Lower lobe of right lung (tissue), 2 donors: ENCODE measurements around the gene SLC46A3. TPM values are rescaled to one million over a fixed set of nuclear protein-coding genes. Genes with fewer than 3 reads are reported as not detected.

Source experiments
- ATAC-seq, 2 donors: fragments of 200-7000 bp; cut with Tn5 transposase; one replicate each; pipeline ENCODE4 v1.9.1; 2020 to 2022; ENCODE audit warnings: mild to moderate bottlenecking in 2 of 2, moderate library complexity in 2 of 2
- DNase-seq: peaks from one replicate; pipeline ENCODE4 v3.0.0-alpha.2; 2020
- H3K27ac ChIP-seq: fragments of 200-600 bp; one replicate; pipeline ENCODE4 v1.8.0; 2022
- H3K27me3 ChIP-seq: fragments of 200-600 bp; one replicate; pipeline ENCODE4 v1.8.0; 2022; ENCODE audit warnings: low read depth
- H3K36me3 ChIP-seq: fragments of 200-600 bp; one replicate; pipeline ENCODE4 v1.8.0; 2022; ENCODE audit warnings: mild to moderate bottlenecking
- H3K4me1 ChIP-seq: fragments of 200-600 bp; one replicate; pipeline ENCODE4 v1.8.0; 2022
- H3K4me3 ChIP-seq: fragments of 200-600 bp; one replicate; pipeline ENCODE4 v1.8.0; 2022; ENCODE audit warnings: mild to moderate bottlenecking
- H3K9me3 ChIP-seq: fragments of 200-600 bp; one replicate; pipeline ENCODE4 v1.8.0; 2022
- CTCF ChIP-seq: fragments of 200-600 bp; IDR thresholded peaks from one replicate; pipeline ENCODE4 v1.8.0; 2022; ENCODE audit warnings: antibody characterized with exemption, mild to moderate bottlenecking
- intact Hi-C: fragments of 100-400 bp; cut with DNase I; formaldehyde crosslinking; loops from one replicate; pipeline ENCODE4 v1.11.0; 2022
- long read RNA-seq: library from polyadenylated mRNA; unstranded; transcript quantifications from one replicate; pipeline ENCODE4 v2.0.0, GENCODE V29; 2021
- total RNA-seq: library from RNA; stranded (reverse); fragmentation: NEBNext Ultra II Directional; extraction: Animal tissue kit (Norgen Biotek cat#: 25700); gene quantifications from one replicate; pipeline ENCODE4 v1.2.1, GENCODE V29; 2021
- donor health status: DM: no; HTN: yes; CAD: no; lungs with severe emphysema.

The SLC46A3 gene, protein sequence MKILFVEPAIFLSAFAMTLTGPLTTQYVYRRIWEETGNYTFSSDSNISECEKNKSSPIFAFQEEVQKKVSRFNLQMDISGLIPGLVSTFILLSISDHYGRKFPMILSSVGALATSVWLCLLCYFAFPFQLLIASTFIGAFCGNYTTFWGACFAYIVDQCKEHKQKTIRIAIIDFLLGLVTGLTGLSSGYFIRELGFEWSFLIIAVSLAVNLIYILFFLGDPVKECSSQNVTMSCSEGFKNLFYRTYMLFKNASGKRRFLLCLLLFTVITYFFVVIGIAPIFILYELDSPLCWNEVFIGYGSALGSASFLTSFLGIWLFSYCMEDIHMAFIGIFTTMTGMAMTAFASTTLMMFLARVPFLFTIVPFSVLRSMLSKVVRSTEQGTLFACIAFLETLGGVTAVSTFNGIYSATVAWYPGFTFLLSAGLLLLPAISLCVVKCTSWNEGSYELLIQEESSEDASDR
- total RNA-seq, result 22.7 TPM
- long read RNA-seq, transcript SLC46A3-201 (6 exons, 3,173 nt), result major isoform, 37 of 45 reads
- long read RNA-seq, partial matches to known transcripts, result 2 of 45 reads
- long read RNA-seq, other reads (novel, unspliced or antisense), result 5 of 45 reads

DNA sequence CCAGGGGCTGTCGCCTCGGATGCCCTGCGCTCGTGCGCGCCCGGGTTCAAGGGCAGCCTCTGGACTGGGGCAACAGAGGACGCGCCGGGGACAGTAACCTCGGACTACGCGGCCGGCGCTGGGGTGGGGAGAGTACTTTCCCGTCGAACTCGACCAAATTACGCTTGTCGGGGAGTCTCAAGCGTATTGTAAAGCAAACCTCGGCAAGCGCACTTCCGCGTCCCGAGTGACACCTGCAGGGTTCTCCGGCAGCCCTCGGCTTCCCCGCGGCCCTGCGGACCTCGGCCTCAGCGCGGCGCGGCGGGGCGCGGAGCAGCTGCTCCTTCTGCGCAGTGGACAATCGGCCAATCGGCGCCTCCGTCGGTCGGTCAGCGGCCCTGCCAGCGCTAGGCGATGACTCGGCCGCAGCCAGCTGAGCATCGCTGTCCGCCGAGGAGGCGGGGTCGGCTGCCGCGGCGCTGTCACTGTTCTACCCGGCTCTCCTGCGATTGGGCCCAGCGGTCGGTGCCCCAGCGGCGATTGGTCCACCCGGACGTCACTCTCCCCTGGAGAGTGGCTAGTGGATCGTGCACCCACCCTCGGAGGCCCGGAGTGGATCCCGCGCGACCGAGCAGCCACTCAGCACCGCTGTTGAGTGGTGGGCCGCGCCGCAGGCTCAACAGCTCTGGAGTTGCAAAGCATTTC is at the start of gene SLC46A3:
SLC46A3 (minus strand) TSS at position 428 of the 684 bp plus-strand sequence. CDS start 972 bp downstream, outside the sequence.
- intact Hi-C loops, result no loop called here
- Histone ChIP-seq H3K9me3 (no peaks in the 10 kb centered on the region), H3K27me3 (no peaks in the 10 kb centered on the region), H3K4me3 (peak within 1 kb of the TSS; percentile 81), H3K36me3 (peaks cover 7% of the 10 kb centered on the region), H3K4me1 (peaks cover 31% of the 10 kb centered on the region), H3K27ac (peak within 1 kb of the TSS; percentile 97)
- peak; percentile 21 for TF ChIP-seq CTCF
- DNase-seq (peak; percentile 98), ATAC-seq (peak; percentile 99)

DNA sequence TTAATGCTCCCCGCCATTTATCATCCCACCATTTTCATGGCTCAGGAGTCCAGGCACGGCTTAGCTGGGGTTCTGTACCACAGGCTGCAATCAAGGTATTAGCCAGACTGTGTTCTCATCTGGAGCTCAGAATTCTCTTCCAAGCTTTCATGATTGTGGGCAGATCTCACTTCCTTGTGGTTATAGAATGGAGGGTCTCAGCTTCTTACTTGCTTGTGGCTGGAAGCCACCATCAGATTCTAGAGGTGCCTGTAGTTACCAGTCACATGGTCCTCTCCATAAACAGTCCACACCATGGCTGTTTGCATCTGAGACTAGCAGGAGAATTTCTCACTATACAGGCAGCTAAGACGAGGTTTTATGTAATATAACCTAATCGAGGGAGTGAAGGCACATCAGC is 45.1 kb upstream of the SLC46A3 start:
- intact Hi-C loops, result no loop called here
- Histone ChIP-seq H3K4me1 (no peaks in the 10 kb centered on the region), H3K27ac (no peak overlapping the region), H3K36me3 (no peaks in the 10 kb centered on the region), H3K4me3 (no peak overlapping the region), H3K9me3 (peaks cover 3% of the 10 kb centered on the region), H3K27me3 (no peaks in the 10 kb centered on the region)
- no peak for ATAC-seq
- no peak for TF ChIP-seq CTCF
- DNase-seq, result no peak

DNA sequence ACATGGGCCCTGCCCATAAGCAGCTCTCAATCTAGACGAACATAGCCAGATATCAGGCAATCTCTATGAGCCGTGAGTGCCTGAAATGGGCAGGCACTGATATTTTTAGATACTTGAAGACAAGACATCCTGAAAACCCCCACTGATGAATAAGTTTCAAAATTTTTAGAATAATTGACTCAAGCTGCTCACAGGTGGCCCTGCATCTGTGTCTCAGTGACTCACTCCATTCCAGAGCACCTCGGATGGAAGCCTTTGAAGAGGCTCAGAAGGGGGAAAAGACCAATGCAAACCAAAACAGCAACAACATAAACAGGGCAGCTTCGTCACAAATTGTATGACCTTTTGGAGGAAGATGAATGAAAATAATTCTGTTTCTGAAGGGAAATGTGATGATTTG is 42.8 kb upstream of the SLC46A3 start:
- no peak overlapping the region for H3K4me3 ChIP-seq
- H3K27ac ChIP-seq, result no peak overlapping the region
- TF ChIP-seq CTCF, result no peak
- DNase-seq, result no peak
- H3K9me3 ChIP-seq, result peaks cover 13% of the 10 kb centered on the region
- no peaks in the 10 kb centered on the region for H3K36me3 ChIP-seq
- no peaks in the 10 kb centered on the region for H3K4me1 ChIP-seq
- no peaks in the 10 kb centered on the region for H3K27me3 ChIP-seq
- intact Hi-C loops, result no loop called here
- ATAC-seq, result no peak

- peak overlapping the region; percentile 42 for H3K4me3 ChIP-seq
- peaks cover 12% of the 10 kb centered on the region for H3K4me1 ChIP-seq
- DNase-seq (no peak), ATAC-seq (peak; percentile 15 to 59)
- TF ChIP-seq CTCF, result no peak
- H3K27me3 ChIP-seq, result no peaks in the 10 kb centered on the region
- H3K27ac ChIP-seq, result peak overlapping the region; percentile 75
- H3K36me3 ChIP-seq, result no peaks in the 10 kb centered on the region
- peaks cover 13% of the 10 kb centered on the region for H3K9me3 ChIP-seq
- intact Hi-C loops, result no loop called here
Observed at GRCh38 chr13:28755546-28755870, 36.7 kb upstream of the SLC46A3 start.

GRCh38 chr13:28754698-28755545 is 36.2 kb upstream of the SLC46A3 start:
- ATAC-seq (peak; percentile 73 to 79), DNase-seq (no peak)
- Histone ChIP-seq H3K9me3 (peaks cover 13% of the 10 kb centered on the region), H3K4me3 (peak overlapping the region; percentile 42), H3K36me3 (no peaks in the 10 kb centered on the region), H3K27me3 (no peaks in the 10 kb centered on the region), H3K4me1 (peaks cover 12% of the 10 kb centered on the region), H3K27ac (peak overlapping the region; percentile 75)
- peak; percentile 44 for TF ChIP-seq CTCF
- intact Hi-C loops, result no loop called here
